ENCODE data around the gene ABCC2. TPM values are rescaled to one million over a fixed set of nuclear protein-coding genes. Genes with fewer than 3 reads are reported as not detected.

ABCC2 gene
- total RNA-seq, 2 experiments from 2014 or later = 0.38 to 0.59 TPM

DNA sequence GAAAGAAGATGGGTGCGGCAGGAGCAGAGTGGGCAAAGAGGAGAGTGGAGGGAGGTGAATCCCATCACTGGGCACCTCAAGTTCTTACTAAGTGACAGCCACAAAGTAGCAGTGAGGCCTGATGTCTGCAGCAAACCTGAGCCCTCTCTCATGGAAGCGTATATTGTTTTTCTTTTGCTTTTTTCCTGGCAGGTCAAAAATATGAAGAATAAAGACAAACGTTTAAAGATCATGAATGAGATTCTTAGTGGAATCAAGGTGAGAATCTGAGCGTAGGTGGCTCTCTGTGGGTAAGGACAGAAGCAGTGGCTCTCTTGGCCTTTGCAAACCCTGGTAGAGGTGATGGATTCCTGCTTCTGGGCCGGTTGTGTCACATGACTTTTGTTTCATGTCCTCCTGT lies 22.8 kb downstream of the ABCC2 start:
- Histone ChIP-seq H3K4me1 (ENCODE audit: insufficient read depth, low read length, poor library complexity, severe bottlenecking) (no peaks in the 10 kb centered on the region), H3K27ac (ENCODE audit: low read depth, low read length, poor library complexity, severe bottlenecking) (no peak overlapping the region), H3K4me2 (ENCODE audit: low read length) (no peak overlapping the region), H4K20me1 (ENCODE audit: insufficient read depth, low read length) (no peaks in the 10 kb centered on the region), H3K9me3 (ENCODE audit: low read length) (no peaks in the 10 kb centered on the region), H2AFZ (ENCODE audit: low read length) (no peak overlapping the region), H3K36me3 (ENCODE audit: insufficient read depth, low read length) (no peaks in the 10 kb centered on the region), H3K79me2 (ENCODE audit: insufficient read depth, low read depth, low read length) (no peaks in the 10 kb centered on the region), H3K4me3 (ENCODE audit: low read depth, low read length, poor library complexity, severe bottlenecking) (no peak overlapping the region), H3K9me2 (ENCODE audit: insufficient read depth, low read length) (no peaks in the 10 kb centered on the region)
- POLR2A ChIA-PET = interaction anchor here (0.8 to 1.0 kb wide), 2 partner anchors 11 to 150 kb away, joined by 4 to 5 read pairs; no protein-coding TSS in a partner anchor
- CTCF ChIA-PET (ENCODE audit: unreplicated experiment) = no interaction called here
- TF ChIP-seq EZH2phosphoT487 (IDR thresholded peaks at IDR 0.05; ENCODE audit: borderline replicate concordance, low read depth, low read length) = no peak
- TF ChIP-seq, protein P1, sequence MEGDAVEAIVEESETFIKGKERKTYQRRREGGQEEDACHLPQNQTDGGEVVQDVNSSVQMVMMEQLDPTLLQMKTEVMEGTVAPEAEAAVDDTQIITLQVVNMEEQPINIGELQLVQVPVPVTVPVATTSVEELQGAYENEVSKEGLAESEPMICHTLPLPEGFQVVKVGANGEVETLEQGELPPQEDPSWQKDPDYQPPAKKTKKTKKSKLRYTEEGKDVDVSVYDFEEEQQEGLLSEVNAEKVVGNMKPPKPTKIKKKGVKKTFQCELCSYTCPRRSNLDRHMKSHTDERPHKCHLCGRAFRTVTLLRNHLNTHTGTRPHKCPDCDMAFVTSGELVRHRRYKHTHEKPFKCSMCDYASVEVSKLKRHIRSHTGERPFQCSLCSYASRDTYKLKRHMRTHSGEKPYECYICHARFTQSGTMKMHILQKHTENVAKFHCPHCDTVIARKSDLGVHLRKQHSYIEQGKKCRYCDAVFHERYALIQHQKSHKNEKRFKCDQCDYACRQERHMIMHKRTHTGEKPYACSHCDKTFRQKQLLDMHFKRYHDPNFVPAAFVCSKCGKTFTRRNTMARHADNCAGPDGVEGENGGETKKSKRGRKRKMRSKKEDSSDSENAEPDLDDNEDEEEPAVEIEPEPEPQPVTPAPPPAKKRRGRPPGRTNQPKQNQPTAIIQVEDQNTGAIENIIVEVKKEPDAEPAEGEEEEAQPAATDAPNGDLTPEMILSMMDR (conservative IDR thresholded peaks at IDR 0.05; ENCODE audit: low read length) = no peak
- no peak for DNase-seq (ENCODE audit: low spot score)
- intact Hi-C loops (cut with micrococcal nuclease; ENCODE audit: unreplicated experiment) = no loop called here
- BruUV-seq (replicated peaks) = no TSS peak

DNA sequence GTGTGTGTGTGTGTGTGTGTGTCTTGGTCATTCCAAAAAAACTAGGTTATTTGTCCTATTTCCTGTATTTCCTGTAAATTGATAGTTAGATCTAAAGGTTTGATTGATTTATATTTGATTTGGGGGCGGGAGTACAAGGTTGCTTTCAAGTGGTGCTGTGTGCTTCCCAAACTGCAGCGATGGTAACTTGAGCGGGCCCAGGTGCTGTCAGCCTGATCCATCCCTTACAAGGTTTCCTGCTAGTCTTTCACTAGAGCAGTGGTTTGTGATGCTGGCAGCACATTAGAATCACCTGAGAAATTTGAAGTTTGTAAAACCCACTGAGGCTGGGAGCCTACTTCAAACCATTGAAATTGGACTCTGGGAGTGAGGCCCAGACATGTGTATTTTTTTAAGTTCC lies 23.7 kb downstream of the ABCC2 start:
- Histone ChIP-seq H3K36me3 (ENCODE audit: insufficient read depth, low read length) (no peaks in the 10 kb centered on the region), H3K27ac (ENCODE audit: low read depth, low read length, poor library complexity, severe bottlenecking) (no peak overlapping the region), H3K79me2 (ENCODE audit: insufficient read depth, low read depth, low read length) (no peaks in the 10 kb centered on the region), H3K4me1 (ENCODE audit: insufficient read depth, low read length, poor library complexity, severe bottlenecking) (no peaks in the 10 kb centered on the region), H3K4me3 (ENCODE audit: low read depth, low read length, poor library complexity, severe bottlenecking) (no peak overlapping the region), H4K20me1 (ENCODE audit: insufficient read depth, low read length) (no peaks in the 10 kb centered on the region), H3K4me2 (ENCODE audit: low read length) (no peak overlapping the region), H3K9me3 (ENCODE audit: low read length) (no peaks in the 10 kb centered on the region), H3K9me2 (ENCODE audit: insufficient read depth, low read length) (no peaks in the 10 kb centered on the region), H2AFZ (ENCODE audit: low read length) (no peak overlapping the region)
- POLR2A ChIA-PET = interaction anchor here (0.6 to 1.0 kb wide), 4 partner anchors 12 to 443 kb away, joined by 4 to 6 read pairs (median 4); no protein-coding TSS in a partner anchor
- BruUV-seq (replicated peaks) = no TSS peak
- intact Hi-C loops (cut with micrococcal nuclease; ENCODE audit: unreplicated experiment) = no loop called here
- no peak for DNase-seq (ENCODE audit: low spot score)
- TF ChIP-seq EZH2phosphoT487 (IDR thresholded peaks at IDR 0.05; ENCODE audit: borderline replicate concordance, low read depth, low read length) = no peak
- TF ChIP-seq, protein P1 (conservative IDR thresholded peaks at IDR 0.05; ENCODE audit: low read length) = no peak
- CTCF ChIA-PET (ENCODE audit: unreplicated experiment) = no interaction called here

- no TSS peak for BruUV-seq (replicated peaks)
- no peak for DNase-seq (ENCODE audit: low spot score)
- Histone ChIP-seq H3K36me3 (ENCODE audit: insufficient read depth, low read length) (no peaks in the 10 kb centered on the region), H3K79me2 (ENCODE audit: insufficient read depth, low read depth, low read length) (no peaks in the 10 kb centered on the region), H3K4me1 (ENCODE audit: insufficient read depth, low read length, poor library complexity, severe bottlenecking) (no peaks in the 10 kb centered on the region), H3K27ac (ENCODE audit: low read depth, low read length, poor library complexity, severe bottlenecking) (no peak overlapping the region), H3K9me2 (ENCODE audit: insufficient read depth, low read length) (no peaks in the 10 kb centered on the region), H4K20me1 (ENCODE audit: insufficient read depth, low read length) (no peaks in the 10 kb centered on the region), H3K9me3 (ENCODE audit: low read length) (no peaks in the 10 kb centered on the region), H3K4me3 (ENCODE audit: low read depth, low read length, poor library complexity, severe bottlenecking) (no peak overlapping the region), H2AFZ (ENCODE audit: low read length) (no peak overlapping the region), H3K4me2 (ENCODE audit: low read length) (no peak overlapping the region)
- POLR2A ChIA-PET = no interaction called here
- intact Hi-C loops (cut with micrococcal nuclease; ENCODE audit: unreplicated experiment) = no loop called here
- CTCF ChIA-PET (ENCODE audit: unreplicated experiment) = interaction anchor here (0.7 kb wide), 1 partner anchor 22 kb away, joined by 3 read pairs; no protein-coding TSS in a partner anchor
- no peak for TF ChIP-seq EZH2phosphoT487 (IDR thresholded peaks at IDR 0.05; ENCODE audit: borderline replicate concordance, low read depth, low read length)
- TF ChIP-seq, protein P1 (conservative IDR thresholded peaks at IDR 0.05; ENCODE audit: low read length) = no peak
Observed at GRCh38 chr10:99807786-99808185, 25.3 kb downstream of the ABCC2 start.

Data from OCI-LY7 (cell line).